HG03064 (cell line): ENCODE data around the gene LRRC1.

Experiments used
- ATAC-seq: cut with Tn5 transposase; IDR thresholded peaks from one replicate; pipeline ENCODE4 v1.9.1; 2021; ENCODE audit warnings: low read depth; ENCODE audit not compliant: unreplicated experiment

LRRC1 gene

GRCh38 chr6:53918854-53919510, 124.2 kb downstream of the LRRC1 start:
- ATAC-seq, result no peak

- no peak for ATAC-seq
Observed at GRCh38 chr6:53919881-53920360, 125.1 kb downstream of the LRRC1 start.

GRCh38 chr6:53920881-53921280, 126.1 kb downstream of the LRRC1 start:
- ATAC-seq, result no peak

- ATAC-seq, result no peak
Observed at GRCh38 chr6:53921639-53922038, 126.8 kb downstream of the LRRC1 start.

GRCh38 chr6:53922539-53922981, 127.8 kb downstream of the LRRC1 start:
- ATAC-seq, result no peak

GRCh38 chr6:53924277-53924676, 129.5 kb downstream of the LRRC1 start:
- ATAC-seq, result no peak

- ATAC-seq, result no peak
Observed at GRCh38 chr6:53924821-53925422, 130.1 kb downstream of the LRRC1 start.

- ATAC-seq, result no peak
Observed at GRCh38 chr6:53925891-53926290, 131.1 kb downstream of the LRRC1 start.

GRCh38 chr6:53926505-53926904, 131.7 kb downstream of the LRRC1 start:
- ATAC-seq, result no peak

- ATAC-seq, result no peak
Observed at GRCh38 chr6:53928641-53929040, 133.8 kb downstream of the LRRC1 start.

GRCh38 chr6:53929041-53929820, 134.4 kb downstream of the LRRC1 start:
- ATAC-seq, result no peak

- ATAC-seq, result no peak
Observed at GRCh38 chr6:53929821-53930120, 135.0 kb downstream of the LRRC1 start.

GRCh38 chr6:53930330-53930729, 135.5 kb downstream of the LRRC1 start:
- no peak for ATAC-seq

GRCh38 chr6:53931086-53931485, 136.3 kb downstream of the LRRC1 start:
- no peak for ATAC-seq

- ATAC-seq, result no peak
Observed at GRCh38 chr6:53932516-53932915, 137.7 kb downstream of the LRRC1 start.

GRCh38 chr6:53934023-53934422, 139.2 kb downstream of the LRRC1 start:
- ATAC-seq, result no peak

- no peak for ATAC-seq
Observed at GRCh38 chr6:53937461-53937860, 142.7 kb downstream of the LRRC1 start.

- ATAC-seq, result no peak
Observed at GRCh38 chr6:53938810-53939209, 144.0 kb downstream of the LRRC1 start.

GRCh38 chr6:53939830-53940229, 145.0 kb downstream of the LRRC1 start:
- ATAC-seq, result no peak

- ATAC-seq, result no peak
Observed at GRCh38 chr6:53943395-53943794, 148.6 kb downstream of the LRRC1 start.

GRCh38 chr6:53944091-53944490, 149.3 kb downstream of the LRRC1 start:
- no peak for ATAC-seq

- ATAC-seq, result no peak
Observed at GRCh38 chr6:53944543-53944942, 149.7 kb downstream of the LRRC1 start.
